H1 (cell line): Measurements from ENCODE around the gene SERPINA12. TPM values are rescaled to one million over a fixed set of nuclear protein-coding genes. Genes with fewer than 3 reads are reported as not detected.

Experiments
- CTCF ChIA-PET: fragments of 300-600 bp; sonication (Branson Sonifier 250); formaldehyde crosslinking; loops from one replicate; lab custom pipeline; 2021; ENCODE audit not compliant: partially characterized antibody; lab: Charles Lee
- POLR2A ChIA-PET: fragments of 300-600 bp; sonication (Branson Sonifier 250); formaldehyde crosslinking; loops from one replicate; lab custom pipeline; 2021; ENCODE audit warnings: inconsistent platforms; ENCODE audit not compliant: partially characterized antibody; lab: Charles Lee
- DNase-seq, 2 experiments: peaks; one replicate each; pipeline versions ENCODE4 v3.0.0 to v3.0.0-alpha.2; 2010 to 2022; ENCODE audit warnings: low spot score in 2 of 2, low read depth in 1 of 2, mixed read lengths in 1 of 2
- FAIRE-seq: peaks from 2 replicates; lab custom pipeline; 2011; peaks lifted over from hg19 to GRCh38; lab: Jason Lieb, UNC
- H2AFZ ChIP-seq: 2 replicates; pipeline ENCODE4 v1.8.1; 2012; ENCODE audit warnings: low read length, inconsistent platforms
- H2AK5ac ChIP-seq: 2 replicates; pipeline ENCODE4 v1.6.1; 2013; ENCODE audit warnings: low read depth, low read length
- H2BK120ac ChIP-seq: replicated peaks from 2 replicates; pipeline ENCODE3; 2013; ENCODE audit warnings: low read depth, low read length, inconsistent platforms
- H2BK12ac ChIP-seq: 2 replicates; pipeline ENCODE4 v1.6.1; 2013; ENCODE audit warnings: low read depth, low read length
- H2BK15ac ChIP-seq: 2 replicates; pipeline ENCODE4 v1.6.1; 2013; ENCODE audit warnings: low read length
- H2BK20ac ChIP-seq: 2 replicates; pipeline ENCODE4 v1.6.1; 2013; ENCODE audit warnings: low read length
- H2BK5ac ChIP-seq: 2 replicates; pipeline ENCODE4 v1.6.1; 2013; ENCODE audit warnings: low read depth, low read length
- H3K14ac ChIP-seq: 2 replicates; pipeline ENCODE4 v1.6.1; 2013; ENCODE audit warnings: inconsistent platforms; ENCODE audit not compliant: insufficient read length
- H3K18ac ChIP-seq: 2 replicates; pipeline ENCODE4 v1.6.1; 2013; ENCODE audit warnings: low read length; ENCODE audit errors: extremely low read depth
- H3K23ac ChIP-seq: 2 replicates; pipeline ENCODE4 v1.6.1; 2013; ENCODE audit warnings: inconsistent platforms; ENCODE audit not compliant: insufficient read length
- H3K23me2 ChIP-seq: 2 replicates; pipeline ENCODE4 v1.6.1; 2013; ENCODE audit warnings: low read depth, low read length
- H3K27ac ChIP-seq: 2 replicates; pipeline ENCODE4 v1.6.1; 2011; ENCODE audit warnings: low read depth, low read length, inconsistent platforms
- H3K27me3 ChIP-seq, 4 experiments: replicated peaks in 1 of 4; 1 replicate in 1 of 4; 2 replicates in 3 of 4; pipeline versions ENCODE4 v1.6.1 to v1.8.1; 2011 to 2013; ENCODE audit warnings: low read length in 3 of 4, mild to moderate bottlenecking in 3 of 4, inconsistent platforms in 2 of 4, mixed read lengths in 2 of 4, moderate library complexity in 1 of 4; ENCODE audit not compliant: control insufficient read depth in 3 of 4, insufficient read depth in 3 of 4; ENCODE audit errors: extremely low read depth in 1 of 4
- H3K36me3 ChIP-seq, 4 experiments: 2 replicates each; pipeline versions ENCODE4 v1.6.1 to v1.8.1; 2011 to 2013; ENCODE audit warnings: mild to moderate bottlenecking in 4 of 4, low read length in 3 of 4, moderate library complexity in 2 of 4, control low read depth in 1 of 4, inconsistent platforms in 1 of 4; ENCODE audit not compliant: insufficient read depth in 4 of 4, control insufficient read depth in 2 of 4
- H3K4ac ChIP-seq: replicated peaks from 2 replicates; pipeline ENCODE3; 2013; ENCODE audit warnings: low read length, low read depth, mixed read lengths, inconsistent platforms; ENCODE audit not compliant: insufficient read length
- H3K4me1 ChIP-seq, 4 experiments: replicated peaks in 1 of 4; 1 replicate in 1 of 4; 2 replicates in 3 of 4; pipeline versions ENCODE4 v1.6.1 to v1.8.1; 2011 to 2013; ENCODE audit warnings: low read length in 3 of 4, inconsistent platforms in 2 of 4, mixed read lengths in 1 of 4; ENCODE audit not compliant: insufficient read depth in 4 of 4, control insufficient read depth in 3 of 4
- H3K4me2 ChIP-seq, 2 experiments: 2 replicates each; pipeline versions ENCODE4 v1.6.1 to v1.8.1; 2011 to 2013; ENCODE audit warnings: low read depth in 2 of 2, low read length in 2 of 2, control low read depth in 1 of 2, inconsistent platforms in 1 of 2, mild to moderate bottlenecking in 1 of 2; ENCODE audit not compliant: insufficient read depth in 1 of 2
- H3K4me3 ChIP-seq, 4 experiments: fragments of 200-600, 300-600 bp in 1 of 4; sonication (generic), shearing (Covaris generic), sonication (Bioruptor Twin) in 1 of 4; 2 replicates each; pipeline versions ENCODE4 v1.5.1 to v1.8.1; 2011 to 2016; ENCODE audit warnings: low read length in 4 of 4, low read depth in 3 of 4, control low read depth in 2 of 4, inconsistent platforms in 2 of 4, mild to moderate bottlenecking in 2 of 4, mixed read lengths in 1 of 4, moderate library complexity in 1 of 4; ENCODE audit not compliant: insufficient read depth in 2 of 4; ENCODE audit errors: extremely low read depth in 1 of 4
- H3K56ac ChIP-seq: replicated peaks from 2 replicates; pipeline ENCODE3; 2013; ENCODE audit warnings: low read depth, mild to moderate bottlenecking, mixed read lengths, low read length, inconsistent platforms; ENCODE audit not compliant: insufficient read length
- H3K79me1 ChIP-seq: 2 replicates; pipeline ENCODE4 v1.6.1; 2013; ENCODE audit warnings: low read depth, low read length, control low read depth
- H3K79me2 ChIP-seq, 2 experiments: 2 replicates each; pipeline versions ENCODE4 v1.6.1 to v1.8.1; 2012 to 2013; ENCODE audit warnings: low read length in 2 of 2, mild to moderate bottlenecking in 2 of 2, inconsistent platforms in 1 of 2; ENCODE audit not compliant: insufficient read depth in 2 of 2, control insufficient read depth in 1 of 2
- H3K9ac ChIP-seq, 4 experiments: replicated peaks in 1 of 4; 1 replicate in 1 of 4; 2 replicates in 3 of 4; pipeline versions ENCODE4 v1.6.1 to v1.8.1; 2011 to 2013; ENCODE audit warnings: low read depth in 3 of 4, low read length in 3 of 4, control low read depth in 2 of 4, mild to moderate bottlenecking in 2 of 4, moderate library complexity in 2 of 4, inconsistent platforms in 1 of 4; ENCODE audit errors: extremely low read depth in 1 of 4
- H3K9me3 ChIP-seq, 2 experiments: 2 replicates each; pipeline versions ENCODE4 v1.6.1 to v1.8.1; 2012 to 2013; ENCODE audit warnings: mild to moderate bottlenecking in 2 of 2, moderate library complexity in 2 of 2, control low read depth in 1 of 2, inconsistent platforms in 1 of 2, low read depth in 1 of 2, low read length in 1 of 2, mixed read lengths in 1 of 2; ENCODE audit not compliant: insufficient read depth in 2 of 2
- H4K20me1 ChIP-seq, 2 experiments: replicated peaks in 1 of 2; 2 replicates each; pipeline versions ENCODE3 to v1.8.1; 2011 to 2013; ENCODE audit warnings: inconsistent platforms in 2 of 2, low read length in 2 of 2, mild to moderate bottlenecking in 1 of 2; ENCODE audit not compliant: insufficient read depth in 2 of 2, control insufficient read depth in 1 of 2
- H4K5ac ChIP-seq: 2 replicates; pipeline ENCODE4 v1.6.1; 2013; ENCODE audit warnings: low read length, low read depth, mixed read lengths, inconsistent platforms; ENCODE audit not compliant: insufficient read length
- H4K8ac ChIP-seq: 2 replicates; pipeline ENCODE4 v1.8.0; 2013; ENCODE audit warnings: mild to moderate bottlenecking, moderate library complexity, low read length, inconsistent platforms; ENCODE audit not compliant: insufficient read depth; ENCODE audit errors: extremely low read depth
- H4K91ac ChIP-seq: replicated peaks from 2 replicates; pipeline ENCODE3; 2013; ENCODE audit warnings: low read length, mixed read lengths, inconsistent platforms; ENCODE audit not compliant: insufficient read length
- BACH1 ChIP-seq: IDR thresholded peaks from 2 replicates; pipeline ENCODE4 v1.6.1; 2012; ENCODE audit warnings: low read length, improper control_type of control experiment
- EZH2 ChIP-seq: fragments of 200-600 bp; sonication (generic); IDR thresholded peaks from 2 replicates; pipeline ENCODE4 v1.7.1; 2012; ENCODE audit warnings: low read depth, mild to moderate bottlenecking, moderate library complexity, low read length, inconsistent platforms; ENCODE audit not compliant: severe bottlenecking
- HDAC2 ChIP-seq, 2 experiments: fragments of 300-600 bp in 1 of 2; sonication (generic) in 1 of 2; IDR thresholded peaks; 2 replicates each; pipeline ENCODE4 v1.6.1; 2011 to 2012; ENCODE audit warnings: low read depth in 2 of 2, low read length in 2 of 2, mild to moderate bottlenecking in 2 of 2, moderate library complexity in 2 of 2, borderline replicate concordance in 1 of 2, inconsistent platforms in 1 of 2
- JUN ChIP-seq: IDR thresholded peaks from 2 replicates; pipeline ENCODE4 v1.6.1; 2011; ENCODE audit warnings: low read depth, mild to moderate bottlenecking, improper control_type of control experiment, low read length
- SUZ12 ChIP-seq: fragments of 200-600 bp; sonication (generic); IDR thresholded peaks from 2 replicates; pipeline ENCODE4 v1.6.1; 2012; ENCODE audit warnings: mild to moderate bottlenecking, inconsistent platforms, low read length, moderate library complexity, mixed read lengths
- WGBS, 2 experiments: shearing (Covaris generic) in 1 of 2; methylation state at CpG; one replicate each; pipeline versions ENCODE4 v1.1.6 to v1.1.7; 2013 to 2015; ENCODE audit warnings: low lambda C conversion rate in 2 of 2, mixed read lengths in 2 of 2, inconsistent platforms in 1 of 2, low coverage in 1 of 2, missing lambda C conversion rate in 1 of 2; ENCODE audit not compliant: insufficient replicate concordance in 2 of 2, insufficient coverage in 1 of 2, insufficient read length in 1 of 2; ENCODE audit errors: extremely low coverage in 1 of 2, missing lambda C conversion rate in 1 of 2; 5-methylcytosine and 5-hydroxymethylcytosine counted together
- polyA plus RNA-seq, 7 experiments: library from polyadenylated mRNA; depleted of rRNA in 3 of 7; stranded (reverse) in 5 of 7; unstranded in 2 of 7; fragments of >200 nt in 5 of 7; fragments of 200-250 nt in 2 of 7; gene quantifications; 1 replicate in 5 of 7; 2 replicates in 1 of 7; 4 replicates in 1 of 7; pipeline versions ENCODE4 v1.2.1 to v1.2.3, GENCODE V29; 2011 to 2013; ENCODE audit warnings: missing spikeins in 2 of 7, mixed read lengths in 2 of 7
- total RNA-seq: library from RNA; stranded (reverse); fragmentation: NEBNext Ultra II Directional; extraction: Animal tissue kit (Norgen Biotek cat#: 25700); gene quantifications from 2 replicates; pipeline ENCODE4 v1.2.1, GENCODE V29; 2021
- TF ChIP-seq, protein P1 (sequence below): IDR thresholded peaks from 2 replicates; pipeline ENCODE4 v1.6.1; 2012; ENCODE audit warnings: inconsistent platforms

The SERPINA12 gene
- total and polyA plus RNA-seq, 2 of the 8 experiments (the other 6 are each of a cell fraction or from before 2014, with no cell fraction given), result not detected

DNA sequence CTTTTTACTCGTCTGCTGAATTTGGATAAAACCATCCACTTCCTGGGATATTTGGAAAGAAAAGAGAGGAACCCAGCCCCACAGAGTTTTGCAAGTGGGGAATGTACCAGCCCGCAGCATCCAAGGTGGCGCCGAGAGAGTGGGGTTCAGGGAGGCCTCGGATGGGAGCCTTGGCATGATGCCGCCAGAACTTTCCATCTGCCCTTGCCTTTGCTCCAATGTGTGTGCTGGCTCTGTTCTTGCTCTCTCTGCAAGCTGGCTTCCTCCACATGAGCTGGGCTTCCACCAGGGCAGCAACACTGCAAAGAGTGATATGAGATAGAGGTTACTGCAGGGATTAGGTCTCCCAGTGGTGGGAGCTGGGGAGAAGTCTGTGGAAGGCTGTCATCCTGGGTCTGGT is 6.6 kb upstream of the SERPINA12 start:
- FAIRE-seq, result no peak
- ChIA-PET POLR2A (no interaction called here), CTCF (interaction anchor here (0.6 to 2.4 kb wide), 4 partner anchors 17 to 82 kb away, joined by 3 to 10 read pairs (median 4); no protein-coding TSS in a partner anchor)
- Histone ChIP-seq H3K9ac (no peak overlapping the region), H3K56ac (no peak overlapping the region), H4K91ac (no peak overlapping the region), H3K79me1 (no peaks in the 10 kb centered on the region), H3K18ac (no peak overlapping the region), H3K4ac (no peak overlapping the region), H3K36me3 (no peaks in the 10 kb centered on the region), H4K8ac (no peak overlapping the region), H2BK20ac (no peak overlapping the region), H2BK15ac (no peak overlapping the region), H2AFZ (no peak overlapping the region), H4K20me1 (peaks cover 0 to 5% of the 10 kb centered on the region in 2 experiments), H3K27me3 (no peaks in the 10 kb centered on the region), H2BK12ac (no peak overlapping the region), H4K5ac (no peak overlapping the region), H2BK120ac (no peak overlapping the region), H3K79me2 (no peaks in the 10 kb centered on the region), H3K23ac (no peak overlapping the region), H2AK5ac (0 out of 2 replicates have a peak overlapping the region, but pooled peaks have one; percentile 53), H3K14ac (no peak overlapping the region), H3K4me3 (no peak overlapping the region), H3K4me1 (peaks cover 0 to 12% (median 3%) of the 10 kb centered on the region in 4 experiments; a peak in 4 of 7 replicates), H3K4me2 (no peak overlapping the region), H3K27ac (no peak overlapping the region), H3K9me3 (peaks cover 0 to 3% of the 10 kb centered on the region in 2 experiments; a peak in 1 of 4 replicates), H3K23me2 (peaks cover 14% of the 10 kb centered on the region; the same call in 1 of the 2 replicates), H2BK5ac (no peak overlapping the region)
- no peak for DNase-seq
- WGBS, 2 experiments, result 94% methylated on average over 6 of the region's 6 CpGs; no CpG with 5 or more reads in 1 of the 2 experiments
- no peak for TF ChIP-seq BACH1
- no peak for TF ChIP-seq JUN
- no peak for TF ChIP-seq EZH2
- TF ChIP-seq, protein P1, sequence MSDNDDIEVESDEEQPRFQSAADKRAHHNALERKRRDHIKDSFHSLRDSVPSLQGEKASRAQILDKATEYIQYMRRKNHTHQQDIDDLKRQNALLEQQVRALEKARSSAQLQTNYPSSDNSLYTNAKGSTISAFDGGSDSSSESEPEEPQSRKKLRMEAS, result no peak
- TF ChIP-seq HDAC2 (IDR thresholded peaks at IDR 0.05; ENCODE audit: borderline replicate concordance in 1 of 2, low read depth in 2 of 2, low read length in 2 of 2), result no peak
- no peak for TF ChIP-seq SUZ12
